ENCODE data around the gene ANKRD62.

ANKRD62 gene

GRCh38 chr18:12154361-12154760 is 60.7 kb downstream of the ANKRD62 start:
- Mint-ChIP-seq H3K36me3 (ENCODE audit: low read depth) (no peaks in the 10 kb centered on the region), H3K4me1 (no peaks in the 10 kb centered on the region), H3K4me3 (no peak overlapping the region), H3K27ac (no peak overlapping the region), H3K27me3 (ENCODE audit: low read depth) (no peaks in the 10 kb centered on the region), H3K9me3 (peaks cover 11% of the 10 kb centered on the region)
- TF ChIP-seq CTCF (IDR thresholded peaks at IDR 0.05; ENCODE audit: unreplicated experiment in 3 of 3) = no peak

GRCh38 chr18:12155996-12156395 is 62.4 kb downstream of the ANKRD62 start:
- peaks cover 8% of the 10 kb centered on the region for H3K9me3 Mint-ChIP-seq
- no peaks in the 10 kb centered on the region for H3K27me3 Mint-ChIP-seq (ENCODE audit: low read depth)
- H3K27ac Mint-ChIP-seq = no peak overlapping the region
- no peaks in the 10 kb centered on the region for H3K4me1 Mint-ChIP-seq
- H3K36me3 Mint-ChIP-seq (ENCODE audit: low read depth) = no peaks in the 10 kb centered on the region
- no peak overlapping the region for H3K4me3 Mint-ChIP-seq
- TF ChIP-seq CTCF (IDR thresholded peaks at IDR 0.05; ENCODE audit: unreplicated experiment in 3 of 3) = no peak

GRCh38 chr18:12159446-12159845 is 65.8 kb downstream of the ANKRD62 start:
- H3K4me1 Mint-ChIP-seq = no peaks in the 10 kb centered on the region
- H3K9me3 Mint-ChIP-seq = peaks cover 6% of the 10 kb centered on the region
- no peak for TF ChIP-seq CTCF (IDR thresholded peaks at IDR 0.05; ENCODE audit: unreplicated experiment in 3 of 3)
- H3K27ac Mint-ChIP-seq = no peak overlapping the region
- H3K27me3 Mint-ChIP-seq (ENCODE audit: low read depth) = peaks cover 8% of the 10 kb centered on the region
- no peaks in the 10 kb centered on the region for H3K36me3 Mint-ChIP-seq (ENCODE audit: low read depth)
- H3K4me3 Mint-ChIP-seq = no peak overlapping the region

- H3K9me3 Mint-ChIP-seq = peaks cover 12% of the 10 kb centered on the region
- H3K27ac Mint-ChIP-seq = no peak overlapping the region
- peaks cover 9% of the 10 kb centered on the region for H3K27me3 Mint-ChIP-seq (ENCODE audit: low read depth)
Observed at GRCh38 chr18:12162786-12163185, 69.1 kb downstream of the ANKRD62 start.

GRCh38 chr18:12165038-12165768 is 71.6 kb downstream of the ANKRD62 start:
- Mint-ChIP-seq H3K9me3 (peaks cover 23% of the 10 kb centered on the region), H3K36me3 (ENCODE audit: low read depth) (no peaks in the 10 kb centered on the region), H3K4me1 (no peaks in the 10 kb centered on the region), H3K4me3 (no peak overlapping the region), H3K27ac (no peak overlapping the region), H3K27me3 (ENCODE audit: low read depth) (peaks cover 11% of the 10 kb centered on the region)
- TF ChIP-seq CTCF (IDR thresholded peaks at IDR 0.05; ENCODE audit: unreplicated experiment in 3 of 3) = no peak

More at GRCh38 chr18:12162786-12163185, 69.1 kb downstream of the ANKRD62 start:
- Mint-ChIP-seq H3K4me1 (no peaks in the 10 kb centered on the region), H3K36me3 (ENCODE audit: low read depth) (no peaks in the 10 kb centered on the region), H3K4me3 (no peak overlapping the region)
- no peak for TF ChIP-seq CTCF (IDR thresholded peaks at IDR 0.05; ENCODE audit: unreplicated experiment in 3 of 3)
